NCI-H2029 (cell line): ENCODE results near the gene UPF1.

Experiments used
- DNase-seq: peaks from one replicate; lab custom pipeline; 2025; lab: John Stamatoyannopoulos, UW

The UPF1 gene

GRCh38 chr19:18857223-18857622, 25.5 kb downstream of the UPF1 start:
- no peak for DNase-seq

GRCh38 chr19:18858906-18859646, 27.3 kb downstream of the UPF1 start:
- DNase-seq, result no peak

GRCh38 chr19:18859676-18860301, 28.0 kb downstream of the UPF1 start:
- no peak for DNase-seq

- no peak for DNase-seq
Observed at GRCh38 chr19:18860302-18860700, 28.5 kb downstream of the UPF1 start.

- no peak for DNase-seq
Observed at GRCh38 chr19:18860725-18861124, 29.0 kb downstream of the UPF1 start.

- DNase-seq, result no peak
Observed at GRCh38 chr19:18861235-18861634, 29.5 kb downstream of the UPF1 start.

GRCh38 chr19:18861917-18862316, 30.2 kb downstream of the UPF1 start:
- DNase-seq, result no peak

GRCh38 chr19:18862976-18863842, 31.4 kb downstream of the UPF1 start:
- DNase-seq, result no peak

GRCh38 chr19:18863843-18864362, 32.1 kb downstream of the UPF1 start:
- DNase-seq, result no peak

- DNase-seq, result no peak
Observed at GRCh38 chr19:18865106-18865972, 33.6 kb downstream of the UPF1 start.

GRCh38 chr19:18865973-18866799, 34.4 kb downstream of the UPF1 start:
- DNase-seq, result no peak

- DNase-seq, result no peak
Observed at GRCh38 chr19:18866800-18867123, 35.0 kb downstream of the UPF1 start.

GRCh38 chr19:18867199-18867598, 35.4 kb downstream of the UPF1 start:
- DNase-seq, result no peak

- DNase-seq, result no peak
Observed at GRCh38 chr19:18867751-18868150, 36.0 kb downstream of the UPF1 start.

- DNase-seq, result no peak
Observed at GRCh38 chr19:18868380-18869022, 36.7 kb downstream of the UPF1 start.

- DNase-seq, result no peak
Observed at GRCh38 chr19:18869023-18869618, 37.4 kb downstream of the UPF1 start.

- DNase-seq, result no peak
Observed at GRCh38 chr19:18869781-18870530, 38.2 kb downstream of the UPF1 start.

GRCh38 chr19:18870531-18871172, 38.9 kb downstream of the UPF1 start:
- DNase-seq, result no peak

GRCh38 chr19:18871543-18871942, 39.8 kb downstream of the UPF1 start:
- no peak for DNase-seq
